ENCODE data around the gene BRS3.
"Not testable (repeated sequence)": the region's sequence is repeated elsewhere in the genome, so short reads cannot be mapped to it uniquely, and the experiment has no call there.

The BRS3 gene

DNA sequence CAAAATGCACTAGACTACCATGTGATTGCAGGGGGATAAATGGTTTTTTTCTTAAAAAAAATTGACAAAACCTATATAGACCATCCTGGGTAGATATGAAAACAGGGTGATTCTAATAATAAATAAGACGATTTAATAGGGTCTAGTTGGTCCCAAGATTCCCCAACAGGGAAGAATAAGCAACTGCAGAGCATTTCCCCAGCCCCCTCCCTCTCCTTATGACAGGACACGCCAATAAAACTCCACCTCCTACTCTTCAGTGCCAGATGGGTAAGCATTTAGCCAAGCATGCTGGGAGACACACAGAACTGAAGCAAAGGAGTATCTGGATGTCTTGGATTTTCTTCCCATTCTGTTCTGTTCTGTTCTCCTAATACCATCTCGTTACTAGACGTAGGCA lies at the start of gene BRS3:
TSS of gene BRS3 (plus strand) at position 301 of the 400 bp plus-strand sequence. CDS start 168 bp downstream, outside the sequence.
- no peak for DNase-seq (ENCODE audit: low read depth)

DNA sequence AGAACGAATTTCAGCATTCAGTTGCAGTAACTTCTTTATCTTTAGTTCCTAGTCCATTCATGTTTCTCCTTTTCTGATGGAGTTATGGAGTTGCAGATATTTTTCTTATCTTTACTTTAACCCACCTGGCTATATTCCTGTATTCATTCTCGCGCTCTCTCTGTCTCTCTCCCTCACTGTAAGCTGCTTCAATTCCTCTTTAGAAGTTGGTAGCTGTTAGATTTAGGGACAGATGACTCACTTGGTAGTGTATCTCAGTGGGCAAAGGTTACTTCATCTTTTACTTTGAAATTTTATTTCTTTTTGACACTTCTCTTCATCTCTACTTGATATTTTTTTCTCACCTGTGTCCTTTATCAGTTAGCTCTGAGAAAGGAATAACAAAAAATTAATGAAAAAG lies 49.6 kb upstream of the BRS3 start:
- DNase-seq (ENCODE audit: low read depth): no peak

DNA sequence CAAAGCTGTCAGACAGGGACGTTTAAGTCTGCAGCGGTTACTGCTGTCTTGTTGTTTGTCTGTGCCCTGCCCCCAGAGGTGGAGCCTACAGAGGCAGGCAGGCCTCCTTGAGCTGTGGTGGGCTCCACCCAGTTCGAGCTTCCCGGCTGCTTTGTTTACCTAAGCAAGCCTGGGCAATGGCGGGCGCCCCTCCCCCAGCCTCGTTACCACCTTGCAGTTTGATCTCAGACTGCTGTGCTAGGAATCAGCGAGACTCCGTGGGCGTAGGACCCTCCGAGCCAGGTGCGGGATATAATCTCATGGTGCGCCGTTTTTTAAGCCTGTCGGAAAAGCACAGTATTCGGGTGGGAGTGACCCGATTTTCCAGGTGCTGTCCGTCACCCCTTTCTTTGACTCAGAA lies 42.1 kb upstream of the BRS3 start:
- DNase-seq (ENCODE audit: low read depth): not testable (repeated sequence)

- DNase-seq (ENCODE audit: low read depth): no peak
Measured at GRCh38 chrX:136446208-136446607, 41.5 kb upstream of the BRS3 start.

DNA sequence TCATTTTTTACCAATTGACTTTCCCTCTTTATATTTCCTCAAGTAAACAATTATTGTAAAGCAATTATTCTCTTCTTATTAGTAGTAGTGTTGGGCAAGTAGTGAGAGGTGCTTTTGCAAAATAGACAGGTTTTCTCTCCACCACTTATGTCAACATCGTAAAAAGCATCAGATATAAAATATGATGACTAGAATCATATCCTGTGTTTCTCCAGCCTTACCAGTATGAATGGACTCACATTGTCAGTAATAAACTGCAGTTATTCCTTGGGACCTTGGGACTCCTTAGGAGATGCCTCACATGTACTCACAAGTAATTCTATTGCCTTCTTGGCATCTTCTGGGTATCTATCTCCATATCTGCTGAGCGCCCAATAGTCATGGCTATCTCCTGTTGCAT lies 40.4 kb upstream of the BRS3 start:
- no peak for DNase-seq (ENCODE audit: low read depth)

GRCh38 chrX:136447968-136448367 lies 39.8 kb upstream of the BRS3 start:
- DNase-seq (ENCODE audit: low read depth): no peak

DNA sequence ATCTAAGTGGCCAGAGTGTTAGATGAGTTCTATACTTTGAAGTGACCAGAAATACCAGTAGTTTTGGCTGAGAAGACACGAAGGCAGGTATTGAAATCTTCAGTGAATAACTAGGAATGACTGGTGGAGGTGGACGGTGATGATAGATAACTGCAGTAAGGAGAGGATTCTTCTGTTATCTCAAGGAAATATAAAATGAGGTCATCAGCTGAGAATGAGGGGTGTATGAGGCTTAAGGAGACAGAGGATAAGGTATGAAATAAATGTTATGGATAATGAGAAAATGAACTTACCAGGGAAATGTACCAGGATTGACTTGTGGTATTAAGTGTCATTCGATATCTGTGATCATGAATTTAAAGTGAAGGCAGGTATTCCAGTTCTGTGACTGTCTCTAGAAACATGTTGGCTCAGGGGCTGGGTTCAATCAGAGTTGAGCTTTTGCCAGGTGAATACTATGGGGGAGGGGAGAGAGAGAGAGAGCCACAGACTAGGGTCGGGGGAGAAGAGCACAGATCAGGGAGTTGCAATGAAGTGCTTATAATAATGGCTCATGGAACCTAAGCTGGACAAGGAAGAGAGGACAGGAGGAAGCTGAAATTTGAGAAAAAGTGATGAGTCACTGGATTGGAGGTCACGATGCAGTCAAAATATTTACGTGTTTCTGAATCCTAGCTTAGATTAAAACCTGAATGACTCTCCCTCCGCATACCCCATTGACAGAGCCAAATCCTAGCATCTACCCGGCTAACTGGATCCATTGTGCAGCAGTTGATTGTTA lies 37.5 kb upstream of the BRS3 start:
- no peak for DNase-seq (ENCODE audit: low read depth)

GRCh38 chrX:136452614-136453013 lies 35.1 kb upstream of the BRS3 start:
- no peak for DNase-seq (ENCODE audit: low read depth)

- DNase-seq (ENCODE audit: low read depth): no peak
Measured at GRCh38 chrX:136453114-136453513, 34.6 kb upstream of the BRS3 start.

- no peak for DNase-seq (ENCODE audit: low read depth)
Measured at GRCh38 chrX:136453771-136454170, 34.0 kb upstream of the BRS3 start.

DNA sequence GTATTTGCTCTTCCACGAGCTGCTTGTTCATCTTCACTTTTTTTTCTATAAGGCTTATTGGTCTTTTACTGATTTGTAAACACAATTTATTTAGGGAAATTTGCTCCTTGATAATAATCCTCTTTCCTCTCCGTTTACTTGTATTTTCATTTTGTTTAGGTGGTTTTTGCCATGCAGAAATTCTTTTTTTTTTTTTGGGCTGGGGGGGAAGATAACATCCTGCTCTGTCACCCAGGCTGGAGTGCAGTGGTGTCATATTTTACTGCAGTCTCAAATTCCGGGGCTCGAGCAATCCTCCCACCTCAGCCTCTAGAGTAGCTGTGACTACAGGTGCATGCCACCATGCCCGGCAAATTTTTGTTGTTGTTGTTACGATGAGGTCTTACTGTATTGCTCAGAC lies 31.6 kb upstream of the BRS3 start:
- DNase-seq (ENCODE audit: low read depth): no peak

GRCh38 chrX:136457303-136457917 lies 30.3 kb upstream of the BRS3 start:
- DNase-seq (ENCODE audit: low read depth): no peak

- no peak for DNase-seq (ENCODE audit: low read depth)
Measured at GRCh38 chrX:136464589-136464988, 23.2 kb upstream of the BRS3 start.

DNA sequence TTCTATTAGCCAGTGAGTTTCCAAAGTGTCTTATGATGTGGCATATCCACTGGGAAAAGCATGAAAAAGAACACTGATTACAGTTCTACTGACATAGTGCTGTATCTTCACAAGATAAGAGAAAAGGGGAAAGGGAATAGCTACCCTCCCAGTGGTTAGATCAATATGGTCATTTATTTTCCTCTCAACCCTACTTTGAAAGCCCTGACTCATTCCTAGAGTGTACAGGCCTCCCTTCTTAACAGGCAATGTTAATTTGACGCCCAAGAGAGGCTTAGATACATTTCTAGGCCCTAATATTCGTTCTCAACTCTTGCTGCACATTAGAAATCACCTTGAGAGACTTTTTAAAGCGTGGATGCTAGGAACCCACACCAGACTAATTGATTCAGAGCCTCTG lies 20.4 kb upstream of the BRS3 start:
- DNase-seq (ENCODE audit: low read depth): no peak

- DNase-seq (ENCODE audit: low read depth): no peak
Measured at GRCh38 chrX:136468391-136469103, 19.2 kb upstream of the BRS3 start.

DNA sequence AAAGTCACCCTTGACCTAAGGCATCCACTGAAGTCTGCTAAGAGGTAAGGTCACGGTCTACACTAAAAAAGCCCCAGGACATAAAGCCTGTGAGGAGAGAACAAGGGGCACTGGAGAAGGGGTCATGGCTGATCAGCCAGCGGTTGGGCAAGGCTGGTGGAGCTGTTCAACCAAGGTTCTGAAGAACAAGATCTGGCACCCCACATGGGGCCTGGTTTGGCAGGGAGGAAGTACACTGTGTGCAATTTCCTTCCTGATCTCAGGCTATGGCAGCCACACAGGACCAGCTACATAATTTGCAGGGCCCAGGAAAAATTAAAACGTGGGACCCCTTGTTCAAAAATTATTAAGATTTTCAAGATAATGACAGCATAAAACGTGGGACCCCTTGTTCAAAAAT lies 14.1 kb upstream of the BRS3 start:
- no peak for DNase-seq (ENCODE audit: low read depth)

- DNase-seq (ENCODE audit: low read depth): no peak
Measured at GRCh38 chrX:136475236-136475635, 12.5 kb upstream of the BRS3 start.

DNA sequence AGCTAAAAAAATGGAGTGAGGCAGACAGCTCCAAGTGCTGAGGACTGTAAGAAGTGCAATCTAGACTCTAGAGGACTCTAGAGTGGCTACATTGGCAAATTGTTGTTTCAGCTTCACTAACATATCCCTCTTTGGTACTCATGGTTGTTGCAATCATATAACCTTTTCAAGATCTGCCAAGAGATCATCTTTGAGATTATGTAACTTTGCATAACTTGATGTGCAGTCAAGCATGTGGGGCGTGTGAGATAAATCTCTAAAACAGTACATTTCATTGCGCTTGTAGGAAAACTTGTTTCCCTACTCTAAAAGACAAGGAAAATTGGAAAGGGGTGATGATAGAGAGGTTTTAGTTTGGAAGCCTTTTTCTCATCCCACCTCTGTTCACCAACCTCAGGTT lies 11.2 kb upstream of the BRS3 start:
- no peak for DNase-seq (ENCODE audit: low read depth)

GRCh38 chrX:136477026-136477425 lies 10.7 kb upstream of the BRS3 start:
- DNase-seq (ENCODE audit: low read depth): no peak

DNA sequence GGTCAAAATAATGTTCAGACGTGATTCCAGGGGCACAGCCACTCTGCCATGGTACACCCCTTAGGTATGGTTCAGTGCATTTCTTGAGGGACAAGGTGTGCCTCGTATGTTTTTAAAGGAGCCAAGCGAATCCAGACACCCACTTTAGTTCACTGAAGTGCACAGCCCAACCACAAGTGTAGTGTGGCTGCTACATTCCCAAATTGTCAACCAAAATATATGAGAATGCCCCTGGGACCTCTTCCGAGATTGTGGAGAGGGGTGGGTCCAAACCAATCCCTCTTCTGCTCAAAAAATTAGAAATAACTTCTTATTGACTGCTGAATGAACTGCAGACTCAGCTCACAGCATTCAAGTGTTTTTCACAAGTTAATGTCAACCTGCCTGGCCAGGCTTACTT lies 7.4 kb upstream of the BRS3 start:
- no peak for DNase-seq (ENCODE audit: low read depth)

DNA sequence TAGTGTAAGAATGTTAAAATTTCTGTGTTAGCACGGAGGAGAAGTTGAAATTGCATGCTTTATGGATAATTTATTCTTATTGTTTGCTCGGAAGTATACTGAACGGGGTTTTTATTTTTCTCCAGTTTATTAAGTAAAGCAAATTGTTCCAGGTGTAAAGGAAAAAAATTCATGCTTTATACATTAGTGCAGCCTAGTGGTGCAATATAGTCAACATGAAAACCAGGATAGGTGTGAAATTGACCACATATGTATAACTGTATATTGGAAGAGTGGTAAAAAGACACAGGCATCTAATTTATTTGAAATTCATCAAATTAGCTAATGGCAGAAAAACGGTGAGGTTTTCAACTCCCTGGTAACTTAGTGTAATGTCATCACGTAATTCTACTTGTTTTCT lies 959 bp downstream of the BRS3 start:
- no peak for DNase-seq (ENCODE audit: low read depth)

DNA sequence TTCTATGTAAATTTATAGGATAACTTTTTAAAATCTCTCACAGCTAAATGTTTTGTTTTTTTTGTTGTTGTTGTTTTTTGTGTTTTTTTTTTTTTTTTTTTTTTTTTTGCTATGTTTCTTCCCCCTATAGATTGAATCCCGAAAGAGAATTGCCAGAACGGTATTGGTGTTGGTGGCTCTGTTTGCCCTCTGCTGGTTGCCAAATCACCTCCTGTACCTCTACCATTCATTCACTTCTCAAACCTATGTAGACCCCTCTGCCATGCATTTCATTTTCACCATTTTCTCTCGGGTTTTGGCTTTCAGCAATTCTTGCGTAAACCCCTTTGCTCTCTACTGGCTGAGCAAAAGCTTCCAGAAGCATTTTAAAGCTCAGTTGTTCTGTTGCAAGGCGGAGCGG lies 4.1 kb downstream of the BRS3 start:
- DNase-seq (ENCODE audit: low read depth): no peak

- DNase-seq (ENCODE audit: low read depth): no peak
Measured at GRCh38 chrX:136493011-136493410, 5.3 kb downstream of the BRS3 start.
